Dermis blood vessel endothelial cell (primary cell): ENCODE results near the gene GPC5. TPM values are rescaled to one million over a fixed set of nuclear protein-coding genes. Genes with fewer than 3 reads are reported as not detected.

Experiments used
- DNase-seq: peaks from one replicate; pipeline ENCODE4 v3.0.0; 2010
- total RNA-seq: library from RNA; depleted of rRNA; stranded (reverse); fragments of >200 nt; gene quantifications from 2 replicates; pipeline ENCODE4 v1.2.3, GENCODE V29; 2014

GPC5 gene
- total RNA-seq, 1 donor from 2014 or later, result 0.34 TPM

DNA sequence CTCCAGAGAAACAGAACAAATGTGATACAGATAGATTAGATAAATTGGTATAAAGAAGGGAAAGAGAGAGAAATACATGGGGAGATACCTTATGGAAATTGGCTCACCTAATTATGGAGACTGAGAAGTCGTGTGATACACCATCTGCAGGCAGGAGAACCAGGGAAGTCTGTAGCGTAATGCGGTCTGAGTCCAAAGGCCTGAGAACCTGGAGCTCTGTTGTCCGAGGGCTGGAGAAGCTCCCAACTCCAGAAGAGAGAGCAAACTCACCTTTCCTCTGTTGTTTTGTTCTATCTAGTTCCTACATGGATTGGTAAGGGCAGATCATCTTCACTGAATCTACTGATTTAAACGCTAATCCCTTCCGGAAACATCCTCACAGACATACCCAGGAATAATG is 1179.9 kb downstream of the GPC5 start:
- no peak for DNase-seq

DNA sequence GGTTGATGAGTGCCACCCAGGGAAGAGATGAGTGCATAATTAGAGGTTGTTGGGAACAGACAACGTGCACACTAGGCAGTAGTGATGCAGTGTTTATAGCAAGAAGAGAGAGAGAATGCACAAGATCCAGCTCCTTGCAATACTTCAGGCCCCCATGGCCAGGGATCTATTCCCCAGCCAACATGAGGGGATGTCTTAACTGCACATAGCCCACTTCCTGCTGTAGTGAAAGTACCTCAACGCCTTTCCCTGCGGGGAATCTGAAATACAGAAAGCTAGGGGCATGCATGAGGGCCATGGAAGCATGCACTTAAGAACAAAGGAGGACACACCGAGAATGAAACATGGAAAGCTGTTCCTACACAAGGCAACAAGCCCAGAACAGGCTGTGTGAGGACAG is 1191.5 kb downstream of the GPC5 start:
- DNase-seq, result no peak

DNA sequence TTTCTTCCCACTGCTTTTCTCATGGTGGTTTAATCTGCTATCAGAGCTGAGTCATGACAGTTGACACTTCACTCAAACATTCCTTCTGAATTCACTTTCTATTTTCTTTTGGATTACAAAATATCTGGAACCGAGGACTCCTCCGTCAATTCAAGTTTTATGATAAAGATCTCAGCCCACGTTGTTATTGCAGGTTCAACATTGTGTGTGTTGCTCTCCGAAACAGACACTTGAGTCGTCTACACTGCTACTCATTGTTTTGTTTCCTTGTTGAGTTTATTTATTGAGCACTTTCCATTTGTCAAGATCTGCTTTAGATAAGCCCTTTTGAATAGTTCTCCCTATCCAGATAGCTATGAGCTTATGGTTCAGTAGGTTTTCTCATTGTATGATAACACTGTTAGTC is 1192.1 kb downstream of the GPC5 start:
- DNase-seq, result no peak

DNA sequence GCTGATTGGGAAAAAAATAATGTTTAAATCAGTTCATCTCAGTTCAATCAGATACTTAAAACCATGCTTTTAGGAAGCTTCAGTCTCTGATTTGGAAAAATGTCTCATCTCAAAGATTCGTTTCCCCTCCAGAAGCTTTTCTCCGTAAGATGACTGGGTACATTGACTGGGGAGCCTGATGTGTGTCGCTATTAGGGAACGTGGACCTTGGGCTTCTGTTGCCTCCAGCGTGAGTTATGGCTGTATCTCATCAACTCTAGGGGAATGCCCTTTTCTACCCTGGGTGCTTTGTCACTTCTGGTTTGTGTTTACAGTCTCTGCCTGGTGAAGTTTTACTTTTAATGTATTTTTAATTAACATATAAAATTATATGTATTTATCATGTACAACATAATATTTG is 1192.7 kb downstream of the GPC5 start:
- DNase-seq, result no peak

DNA sequence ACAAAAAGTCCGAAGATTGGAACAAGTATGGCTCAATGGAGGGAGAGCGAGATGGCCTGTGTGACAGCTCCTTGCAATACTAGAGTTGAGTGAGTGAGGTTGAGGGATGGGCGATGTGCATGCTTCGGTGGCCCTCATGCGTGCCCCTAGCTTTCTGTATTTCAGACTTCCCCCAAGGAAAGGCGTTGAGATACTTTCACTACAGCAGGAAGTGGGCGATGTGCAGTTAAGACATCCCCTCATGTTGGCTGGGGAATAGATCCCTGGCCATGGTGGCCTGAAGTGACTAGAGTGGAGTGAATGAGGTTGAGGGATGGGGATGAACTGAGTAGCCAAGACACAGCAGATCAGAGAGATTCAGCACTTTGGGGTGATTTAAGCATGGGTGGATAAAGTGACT is 1194.3 kb downstream of the GPC5 start:
- no peak for DNase-seq

DNA sequence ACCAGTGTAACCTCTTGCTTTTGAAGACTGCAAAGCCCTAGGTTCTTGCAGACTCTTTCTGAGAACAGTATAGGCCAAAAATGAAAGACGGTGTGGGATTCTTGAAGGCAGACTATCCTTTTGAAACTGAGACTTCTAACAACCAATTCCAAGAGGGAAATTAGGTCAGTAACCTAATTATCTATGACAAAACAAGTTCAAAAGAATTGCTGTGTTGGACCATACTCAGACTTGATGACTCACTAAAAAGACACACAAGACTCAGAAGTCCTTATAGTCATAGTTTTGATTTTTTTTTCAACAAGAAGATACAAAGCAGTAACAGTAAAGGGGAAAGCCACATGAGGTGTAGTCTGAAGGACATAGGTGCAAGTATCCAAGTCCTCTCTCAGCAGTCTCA is 1204.1 kb downstream of the GPC5 start:
- no peak for DNase-seq

DNA sequence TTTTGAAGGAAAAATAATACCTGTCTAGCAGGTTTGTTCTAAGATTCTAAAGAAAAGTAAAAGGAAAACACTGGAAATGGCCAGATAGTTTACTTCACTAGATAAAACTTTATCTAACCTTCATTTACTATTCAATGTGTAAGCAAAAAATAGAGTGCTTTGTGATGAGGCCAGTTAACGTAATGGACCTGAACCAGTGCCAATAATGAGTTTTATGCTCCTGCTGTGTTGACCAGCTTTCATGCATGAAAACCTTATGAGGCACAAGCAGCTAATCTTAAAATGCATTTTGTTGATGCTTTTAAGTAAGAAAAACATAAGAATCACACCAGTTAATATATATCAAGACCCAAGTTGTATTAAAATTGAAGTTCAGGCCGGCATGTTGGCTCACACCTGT is 1211.0 kb downstream of the GPC5 start:
- DNase-seq, result no peak

DNA sequence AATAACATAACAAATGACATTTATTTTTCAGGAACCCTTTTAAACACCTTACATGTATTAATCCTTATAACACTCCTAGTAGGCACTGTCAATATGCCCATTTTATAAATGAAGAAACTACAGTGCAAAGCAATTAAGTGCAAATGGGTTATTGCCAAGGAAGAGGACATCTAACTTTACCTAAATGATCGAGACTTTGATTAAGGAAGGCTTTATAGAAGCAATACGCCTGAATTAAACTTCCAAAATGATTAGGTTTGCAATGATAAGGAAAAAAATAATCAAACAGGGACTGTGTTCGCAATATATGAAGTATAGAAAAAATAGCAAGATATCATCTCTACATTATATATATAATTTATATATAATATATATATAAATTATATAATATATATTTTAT is 1214.5 kb downstream of the GPC5 start:
- DNase-seq, result no peak

DNA sequence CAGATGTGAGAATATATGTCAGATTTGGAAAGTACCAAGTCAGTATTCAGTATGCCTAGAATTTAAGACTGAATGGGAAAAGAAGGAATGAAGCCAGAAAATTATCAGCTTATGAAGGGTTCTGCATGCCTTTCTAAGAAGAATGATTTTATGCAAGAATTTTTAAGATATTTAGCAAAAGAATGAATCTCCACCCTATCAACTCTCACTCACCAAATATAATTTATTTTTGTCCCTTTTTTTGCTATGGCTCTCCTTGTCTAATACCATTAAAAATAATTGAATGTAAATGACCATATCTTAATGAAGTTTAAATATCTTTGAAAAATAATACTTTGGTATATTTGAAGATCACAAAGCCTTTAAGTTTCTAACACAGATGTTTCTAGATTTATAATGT is 1215.5 kb downstream of the GPC5 start:
- DNase-seq, result no peak

DNA sequence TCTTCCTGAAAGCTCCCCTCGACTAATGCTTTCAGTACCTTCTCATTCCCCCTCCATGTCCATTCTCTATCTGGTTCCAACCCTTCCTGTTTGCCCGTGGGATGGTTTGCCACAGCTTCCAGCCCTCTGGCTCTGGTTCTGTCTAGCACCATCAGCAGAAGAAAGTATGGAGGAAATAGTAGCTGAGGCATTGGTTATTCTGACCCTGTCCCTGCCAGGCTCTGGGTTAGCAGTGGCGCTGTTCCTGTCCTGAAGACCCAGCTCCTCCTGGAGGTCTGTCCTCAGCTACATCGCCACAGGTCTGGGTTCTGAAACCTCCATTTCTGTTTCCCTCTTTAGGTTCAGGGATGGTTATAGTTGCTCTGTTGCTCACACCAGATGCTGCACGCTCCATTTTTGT is 1223.6 kb downstream of the GPC5 start:
- no peak for DNase-seq

DNA sequence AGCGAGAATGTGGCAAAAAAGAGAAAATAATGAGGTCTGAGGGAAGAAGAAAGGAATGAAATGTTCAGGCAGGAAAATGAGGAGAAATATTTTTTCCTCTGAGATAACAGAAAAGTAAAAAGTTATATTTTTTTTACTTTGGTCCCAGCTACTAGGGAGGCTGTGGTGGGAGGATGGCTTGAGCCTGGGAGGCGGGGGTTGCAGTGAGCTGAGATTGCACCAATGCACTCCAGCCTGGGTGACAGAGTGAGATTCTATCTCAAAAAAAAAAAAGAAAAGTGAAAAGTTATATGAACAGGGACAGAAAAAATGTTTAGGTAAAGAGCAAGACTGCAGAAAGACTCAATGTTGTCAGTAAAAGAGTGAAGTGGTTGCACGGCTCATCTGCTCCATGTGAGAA is 1224.5 kb downstream of the GPC5 start:
- no peak for DNase-seq

DNA sequence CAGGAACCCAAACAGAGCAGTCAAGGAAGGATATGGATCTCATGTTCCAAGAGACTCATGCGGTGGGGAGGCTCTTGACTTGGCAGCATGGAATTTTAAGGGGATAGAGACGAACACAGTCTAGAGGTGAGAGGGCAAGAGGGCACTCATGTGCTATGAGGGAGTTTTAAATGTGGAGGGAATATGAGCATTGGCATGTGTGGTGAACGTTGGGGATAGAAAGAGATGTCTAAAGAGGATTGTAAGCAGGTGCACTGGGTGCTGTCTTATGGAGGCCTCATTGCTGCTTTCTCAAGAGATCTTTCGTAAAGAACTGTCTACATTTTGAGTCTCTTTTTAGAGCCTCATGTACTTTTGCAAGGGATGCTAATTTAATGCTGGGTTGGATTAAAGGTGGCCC is 1227.9 kb downstream of the GPC5 start:
- DNase-seq, result no peak

DNA sequence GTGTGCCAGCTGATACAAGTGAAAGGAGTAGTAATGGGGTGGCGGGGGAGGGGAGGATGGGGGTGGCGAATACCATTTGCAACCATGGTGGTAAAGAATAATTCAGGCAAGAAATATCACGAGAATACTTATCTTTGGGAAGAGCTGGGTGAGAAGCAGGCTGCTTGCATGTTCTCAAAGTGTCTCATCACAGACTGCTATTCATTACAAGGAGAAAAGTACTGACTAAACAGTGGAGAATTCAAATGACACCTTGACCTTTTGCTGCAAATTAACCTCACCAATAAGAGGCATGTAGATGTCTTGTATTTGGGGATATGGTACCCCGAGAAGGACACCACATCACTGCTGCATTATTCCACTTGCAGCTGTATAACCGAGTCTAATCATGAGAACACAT is 1242.5 kb downstream of the GPC5 start:
- no peak for DNase-seq

DNA sequence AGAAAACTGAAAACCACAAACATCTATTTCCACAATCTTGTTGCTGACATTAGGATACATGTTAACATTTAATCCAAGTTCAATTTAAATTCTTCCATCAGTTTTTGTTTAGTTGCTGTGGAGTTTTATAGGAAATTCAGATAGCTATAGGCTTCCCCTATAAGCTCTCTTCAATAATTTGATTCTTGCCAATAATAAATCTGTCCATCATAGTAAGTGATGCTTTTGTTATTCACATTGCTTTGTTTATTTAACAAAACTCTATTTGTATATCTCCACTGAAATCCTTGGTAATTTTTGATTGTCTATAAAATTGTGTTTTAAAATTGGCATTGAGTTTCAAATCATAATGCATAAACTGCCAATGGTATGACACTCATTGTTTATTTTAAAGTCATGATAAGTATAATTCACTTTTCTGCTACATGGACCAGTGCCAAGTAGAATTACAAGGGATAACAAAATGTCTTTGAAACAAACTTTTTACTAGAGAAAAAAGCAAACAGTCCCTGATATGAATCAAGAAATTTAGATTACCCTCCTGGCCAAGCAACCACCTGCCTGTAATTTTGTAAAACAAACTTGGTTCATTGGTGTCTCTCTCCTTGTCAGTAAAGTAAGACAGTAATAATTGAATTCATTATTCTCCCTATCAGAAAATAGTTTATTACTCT is 1250.9 kb downstream of the GPC5 start:
- no peak for DNase-seq

DNA sequence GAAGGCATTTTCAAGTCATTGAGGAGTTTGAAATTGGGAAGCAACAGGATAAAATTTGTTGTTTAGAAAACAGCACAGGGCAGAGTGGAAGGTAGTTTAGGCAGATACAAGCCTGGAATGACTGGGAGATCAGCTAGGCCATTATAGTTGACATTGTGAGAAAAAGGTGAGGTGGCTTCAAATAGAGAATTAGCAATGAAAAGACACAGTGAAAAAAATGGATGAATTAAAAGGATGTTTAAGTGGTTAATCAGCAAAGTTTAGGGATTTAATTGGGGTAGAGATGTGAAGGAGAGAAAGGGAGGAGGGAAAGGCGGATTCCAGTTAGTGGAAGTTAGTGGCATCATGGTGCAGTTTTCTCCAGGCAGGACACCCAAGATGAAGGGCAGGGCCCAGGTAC is 1257.7 kb downstream of the GPC5 start:
- no peak for DNase-seq

DNA sequence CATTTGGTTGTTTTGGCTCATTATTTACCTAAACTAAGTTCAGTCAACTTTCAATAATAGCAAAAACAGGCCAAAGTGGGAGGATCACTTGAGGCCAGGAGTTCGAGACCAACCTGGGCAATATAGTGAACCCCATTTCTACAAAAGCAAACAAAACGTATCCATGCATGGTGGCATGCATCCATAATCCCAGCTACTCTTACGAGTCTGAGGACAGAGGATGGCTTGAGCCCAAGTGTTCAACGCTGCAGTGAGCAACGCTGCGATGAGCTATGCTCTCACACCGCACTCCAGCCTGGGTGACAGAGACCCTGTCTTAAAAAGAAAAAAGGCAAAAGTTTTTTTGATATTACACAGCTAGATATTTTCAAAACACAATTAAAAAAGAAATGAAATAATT is 1258.2 kb downstream of the GPC5 start:
- no peak for DNase-seq

DNA sequence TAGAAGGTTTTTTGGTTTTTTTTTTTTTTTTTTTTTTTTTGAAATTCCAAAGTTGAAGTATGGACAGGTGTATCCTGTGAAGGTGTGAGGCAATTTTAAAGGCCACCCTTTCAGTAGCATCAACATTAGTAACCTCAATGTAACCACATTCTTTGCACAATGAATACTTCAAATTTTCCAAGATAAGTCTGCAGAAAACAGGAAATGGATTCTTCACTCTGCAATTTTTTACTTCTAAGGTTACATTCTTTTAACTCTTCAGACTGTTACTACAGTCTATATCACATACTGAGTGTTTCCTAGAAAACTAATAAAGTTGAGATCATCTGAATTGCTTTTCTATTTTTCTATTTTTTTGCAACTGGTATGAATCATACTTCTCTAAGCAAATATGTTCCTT is 1259.1 kb downstream of the GPC5 start:
- DNase-seq, result no peak

DNA sequence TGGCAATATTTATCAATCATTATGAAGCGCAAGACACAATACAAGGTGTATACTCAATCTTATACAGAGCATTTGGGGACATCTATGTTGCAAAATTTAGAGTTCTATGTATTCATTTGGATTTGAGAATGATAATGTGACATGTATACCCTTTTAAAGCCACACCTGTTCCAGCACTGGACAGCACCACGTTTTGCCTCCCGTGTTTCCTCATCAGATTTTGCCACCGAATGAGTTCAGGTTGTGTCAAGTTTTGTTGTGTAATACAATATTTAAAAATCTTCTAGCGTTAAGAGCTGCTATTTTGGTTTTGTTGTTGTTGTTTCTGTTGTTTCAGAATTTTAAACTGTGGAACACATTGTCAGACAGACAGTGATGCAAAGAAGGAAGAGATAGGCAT is 1259.9 kb downstream of the GPC5 start:
- DNase-seq, result no peak

DNA sequence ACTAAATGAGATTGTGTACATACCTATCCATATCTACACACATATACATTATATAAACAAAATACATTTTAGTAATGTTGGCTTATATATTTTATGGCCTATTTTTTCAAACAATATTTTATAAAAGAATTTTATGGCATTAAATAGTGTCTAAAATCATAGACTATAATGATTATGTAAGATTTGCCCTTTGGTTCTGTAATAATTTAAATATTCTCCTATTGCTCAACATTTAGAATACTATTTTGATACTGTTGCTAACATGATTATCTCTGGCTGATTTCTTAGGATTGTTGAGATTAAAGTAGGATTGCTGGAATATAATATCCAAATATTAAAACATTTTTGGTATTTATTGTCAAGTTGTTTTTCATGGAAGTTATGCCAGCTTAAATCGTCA is 1263.0 kb downstream of the GPC5 start:
- DNase-seq, result no peak

DNA sequence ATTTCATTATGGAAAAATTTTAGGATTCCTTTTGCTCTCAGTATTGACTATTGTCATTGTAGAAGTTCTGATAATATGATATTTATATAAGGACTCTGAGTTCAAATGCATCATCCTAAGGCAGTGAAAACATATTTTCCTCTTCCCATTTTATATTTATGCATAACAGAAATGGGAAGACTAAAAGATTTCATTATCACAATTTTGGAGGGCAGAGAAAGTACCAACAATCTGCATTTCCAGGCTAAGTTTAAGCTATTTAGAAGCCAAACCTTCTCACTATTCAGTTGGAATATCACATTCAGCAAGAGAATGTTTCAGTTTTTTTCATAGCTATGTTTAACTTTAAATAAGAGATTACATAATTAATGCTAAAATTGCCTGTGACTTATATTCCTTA is 1269.7 kb downstream of the GPC5 start:
- DNase-seq, result no peak

DNA sequence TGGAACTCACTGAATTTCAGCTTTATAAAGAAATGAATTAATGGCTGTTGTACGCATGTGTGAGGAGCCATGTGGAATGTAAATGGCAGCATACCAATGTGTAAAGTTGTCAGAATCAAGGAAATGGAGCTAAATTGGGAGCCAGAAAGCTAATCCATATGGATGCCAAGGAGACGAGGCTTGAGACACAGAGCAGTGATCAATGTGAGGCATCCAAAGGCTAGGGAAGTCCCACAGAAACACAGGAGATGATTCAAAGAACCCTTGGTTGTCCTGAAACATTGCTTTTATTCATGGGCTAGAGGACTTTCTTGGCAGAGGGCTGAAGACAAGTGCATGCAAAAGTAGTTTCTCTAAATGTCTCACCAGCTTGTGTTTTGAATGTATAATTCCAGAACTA is 1271.7 kb downstream of the GPC5 start:
- no peak for DNase-seq

DNA sequence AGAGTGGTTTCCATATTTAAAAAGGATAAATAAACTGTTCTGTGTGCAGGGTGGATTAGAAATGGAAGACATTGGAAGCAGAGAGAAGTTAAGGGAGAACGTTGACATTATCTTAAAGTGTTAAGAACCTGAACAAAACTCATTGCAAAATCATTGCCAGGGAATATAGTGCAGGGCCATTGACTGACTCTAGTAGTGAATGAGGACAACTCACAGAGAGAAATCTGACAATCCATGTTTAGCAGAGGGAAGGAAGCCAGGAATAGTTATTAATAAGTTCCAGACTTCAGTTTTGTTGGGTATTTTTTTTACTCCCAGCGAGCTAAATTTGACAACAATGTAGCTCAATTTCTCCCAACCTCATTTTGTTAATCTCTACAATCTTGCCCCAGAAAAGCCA is 1273.4 kb downstream of the GPC5 start:
- DNase-seq, result no peak

DNA sequence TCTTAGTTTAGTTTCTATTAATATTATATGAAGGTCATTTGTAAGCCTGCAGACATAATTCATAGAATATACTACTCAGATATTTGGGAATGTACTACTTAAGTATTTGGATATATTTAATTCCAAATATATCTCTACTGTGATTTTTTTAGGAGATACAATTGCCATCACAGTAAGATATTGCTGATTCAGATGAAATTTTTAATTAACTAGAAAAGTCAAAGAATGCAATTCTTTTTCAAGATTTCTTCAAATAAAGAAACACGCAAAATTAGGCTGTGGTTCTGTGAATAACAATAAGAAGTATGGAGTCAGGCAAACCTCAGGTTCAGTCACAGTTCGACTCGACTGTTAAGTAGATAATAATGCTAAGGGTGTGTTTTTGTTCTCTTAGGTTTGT is 1277.8 kb downstream of the GPC5 start:
- no peak for DNase-seq

DNA sequence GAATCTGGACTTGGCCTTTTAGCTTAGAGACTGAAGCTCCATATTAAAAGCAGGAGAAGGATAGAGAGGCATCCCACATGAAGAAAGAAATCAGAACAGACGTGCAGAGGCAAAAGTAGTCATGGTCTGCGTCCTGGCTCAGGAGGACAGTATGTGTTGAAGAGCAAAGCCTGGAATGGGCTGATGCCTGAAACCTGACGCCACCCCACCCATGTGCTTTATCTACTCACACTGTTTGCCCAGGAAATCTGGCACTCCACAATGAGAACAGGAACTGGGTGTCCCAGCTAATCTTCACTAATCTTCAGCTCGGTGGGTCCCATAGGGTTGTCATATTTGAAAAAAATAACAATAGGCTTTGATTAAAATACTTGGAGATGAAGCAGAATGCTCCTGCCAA is 1279.2 kb downstream of the GPC5 start:
- DNase-seq, result no peak

DNA sequence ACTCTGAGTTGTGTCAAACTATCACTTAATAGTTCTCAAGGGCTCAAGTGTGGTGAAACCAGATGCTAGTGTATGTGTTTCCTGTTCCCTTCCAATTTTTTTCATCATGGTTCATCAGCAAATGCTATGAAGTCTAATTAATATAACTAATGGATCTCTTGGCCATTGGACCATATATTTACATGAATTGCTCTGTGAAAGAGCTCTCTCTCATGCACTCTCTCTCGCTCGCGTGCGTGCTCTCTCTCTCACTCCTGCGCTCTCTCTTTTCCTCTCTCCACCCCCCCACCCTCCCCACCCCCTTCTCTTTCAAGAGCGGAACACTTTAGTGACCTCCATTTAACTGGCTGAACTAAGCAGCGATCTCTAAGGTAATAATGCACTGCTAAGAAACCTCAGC is 1281.2 kb downstream of the GPC5 start:
- no peak for DNase-seq

DNA sequence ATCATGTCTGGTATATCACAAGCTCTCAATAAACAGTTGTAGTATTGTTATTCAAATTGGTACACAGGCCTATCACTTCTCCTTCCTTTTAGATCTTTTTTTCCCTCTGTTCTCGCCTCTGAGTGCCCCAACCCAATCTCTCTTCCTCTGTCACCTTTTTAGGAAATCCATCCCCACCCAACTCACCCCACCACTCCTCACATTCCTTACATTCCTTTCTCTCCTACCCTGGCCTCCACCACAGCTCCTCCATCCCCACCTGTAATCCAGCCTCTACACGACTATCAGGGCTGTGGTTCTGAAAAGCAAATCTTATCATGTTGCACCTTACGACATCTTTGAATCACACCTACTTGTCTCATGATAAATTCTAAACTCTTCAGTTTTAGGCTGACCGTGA is 1282.8 kb downstream of the GPC5 start:
- no peak for DNase-seq
